Lung (tissue), 12 donors: Measurements from ENCODE around the gene LGR4. TPM values are rescaled to one million over a fixed set of nuclear protein-coding genes. Genes with fewer than 3 reads are reported as not detected.

Experiments used
- ATAC-seq: fragments of 200-7000 bp; cut with Tn5 transposase; one replicate; pipeline ENCODE4 v1.9.1; 2020; ENCODE audit warnings: moderate number of reproducible peaks; ENCODE audit not compliant: insufficient read depth, low FRiP score
- DNase-seq, 3 donors: peaks; one replicate each; pipeline ENCODE4 v3.0.0-alpha.2; 2013 to 2017
- H3K27ac ChIP-seq, 2 donors: one replicate each; pipeline ENCODE4 v1.5.1; 2013; ENCODE audit warnings: mild to moderate bottlenecking in 2 of 2, moderate library complexity in 2 of 2, control low read depth in 1 of 2, inconsistent platforms in 1 of 2, low read depth in 1 of 2, low read length in 1 of 2
- H3K27me3 ChIP-seq, 3 donors: one replicate each; pipeline ENCODE4 v1.5.1; 2013; ENCODE audit warnings: low read length in 2 of 3; ENCODE audit not compliant: control insufficient read depth in 3 of 3, insufficient read depth in 3 of 3
- H3K36me3 ChIP-seq, 4 donors: one replicate each; pipeline ENCODE4 v1.5.1; 2013; ENCODE audit warnings: low read length in 4 of 4, mild to moderate bottlenecking in 1 of 4, moderate library complexity in 1 of 4; ENCODE audit not compliant: control insufficient read depth in 4 of 4, insufficient read depth in 4 of 4
- H3K4me1 ChIP-seq, 5 donors: one replicate each; pipeline ENCODE4 v1.5.1; 2013; ENCODE audit warnings: low read length in 5 of 5, mild to moderate bottlenecking in 2 of 5, moderate library complexity in 1 of 5; ENCODE audit not compliant: control insufficient read depth in 5 of 5, insufficient read depth in 5 of 5
- H3K4me3 ChIP-seq: one replicate; pipeline ENCODE4 v1.5.1; 2013; ENCODE audit warnings: mild to moderate bottlenecking, control low read depth, moderate library complexity
- H3K9ac ChIP-seq, 2 donors: one replicate each; pipeline ENCODE4 v1.5.1; 2013; ENCODE audit warnings: low read length in 2 of 2, control low read depth in 1 of 2; ENCODE audit not compliant: insufficient read depth in 1 of 2
- H3K9me3 ChIP-seq, 4 donors: one replicate each; pipeline ENCODE4 v1.5.1; 2013; ENCODE audit warnings: low read length in 3 of 4, mild to moderate bottlenecking in 1 of 4, moderate library complexity in 1 of 4; ENCODE audit not compliant: control insufficient read depth in 4 of 4, insufficient read depth in 3 of 4
- CTCF ChIP-seq: IDR thresholded peaks from 2 replicates; pipeline ENCODE4 v1.5.1; 2012; ENCODE audit warnings: mild to moderate bottlenecking; ENCODE audit errors: control extremely low read depth, extremely low read depth
- whole genome bisulfite sequencing, 2 donors: extraction: QIAGEN DNeasy Blood & Tissue Kit; methylation state at CpG; one replicate each; pipeline ENCODE4 v1.1.7; 2013; 5-methylcytosine and 5-hydroxymethylcytosine counted together
- polyA plus RNA-seq, 2 donors: library from polyadenylated mRNA; stranded (reverse); fragments of 200-250 nt; gene quantifications; one replicate each; pipeline ENCODE4 v1.2.1, GENCODE V29; 2013
- total RNA-seq, 2 donors: library from RNA; depleted of rRNA in 1 of 2; stranded (reverse); fragments of >200 nt in 1 of 2; gene quantifications; one replicate each; pipeline ENCODE4 v1.2.1, GENCODE V29; 2014 to 2021
- donor health status: control.
- donor health status: control.
- donor health status: Bipolar disorder and iron deficiency.
- donor health status: healthy.
- donor health status: DM: yes; HTN: yes; CAD: no.

LGR4 gene
- total and polyA plus RNA-seq, 4 donors, result 2.2 to 29.2 (median 3.7) TPM

DNA sequence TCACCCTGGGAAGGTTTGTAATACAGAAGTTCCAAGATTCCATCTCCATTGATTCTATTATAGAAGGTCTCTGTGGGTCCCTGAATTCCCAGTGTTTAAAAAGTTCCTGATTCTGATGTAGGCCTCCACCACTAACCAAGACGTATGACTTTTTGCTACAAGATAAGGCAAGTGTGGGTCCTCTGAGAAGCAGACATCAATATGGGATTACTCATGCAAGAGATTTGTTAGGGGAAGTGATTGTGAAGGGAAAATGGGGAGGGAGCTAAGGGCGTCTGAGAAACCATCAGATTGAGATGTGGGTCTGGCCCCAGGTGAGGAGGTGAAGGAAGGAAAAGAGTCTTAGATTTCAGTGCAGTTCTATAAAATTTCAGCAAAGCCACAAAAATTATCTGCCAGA is 10.2 kb upstream of the LGR4 start:
- Histone ChIP-seq H3K4me3 (no peak overlapping the region), H3K9me3 (no peaks in the 10 kb centered on the region), H3K4me1 (no peaks in the 10 kb centered on the region), H3K36me3 (no peaks in the 10 kb centered on the region), H3K27me3 (peaks cover 0 to 17% (median 0%) of the 10 kb centered on the region in 3 donors), H3K27ac (no peak overlapping the region), H3K9ac (no peak overlapping the region)
- no peak for TF ChIP-seq CTCF
- 91% methylated on average over 2 of the region's 2 CpGs for WGBS, 2 donors
- DNase-seq, result no peak
- ATAC-seq, result no peak

DNA sequence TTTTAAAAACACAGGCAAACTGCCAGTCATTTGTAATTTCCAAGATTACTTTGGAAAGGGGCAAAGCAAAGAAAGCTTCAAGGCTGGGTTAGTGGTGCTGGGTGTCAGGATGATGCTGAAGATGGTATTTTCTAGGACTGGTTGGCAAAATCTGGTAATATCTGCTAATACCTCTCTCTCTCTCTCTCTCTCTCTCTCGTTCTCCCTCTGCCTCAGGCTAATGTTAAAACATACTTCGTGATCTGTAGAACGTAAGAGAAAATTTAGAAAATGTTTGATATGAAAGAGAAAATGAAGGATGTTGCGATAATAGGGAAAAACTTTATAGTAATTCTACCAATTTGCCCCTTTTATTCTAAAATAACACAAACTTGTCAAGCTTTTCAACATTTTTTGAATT is 9.4 kb upstream of the LGR4 start:
- H3K36me3 ChIP-seq, result no peaks in the 10 kb centered on the region
- no peak overlapping the region for H3K9ac ChIP-seq
- no peak overlapping the region for H3K27ac ChIP-seq
- no peak overlapping the region for H3K4me3 ChIP-seq
- H3K4me1 ChIP-seq, result no peaks in the 10 kb centered on the region
- H3K27me3 ChIP-seq, result peaks cover 0 to 17% (median 0%) of the 10 kb centered on the region in 3 donors
- no peaks in the 10 kb centered on the region for H3K9me3 ChIP-seq
- DNase-seq (no peak), ATAC-seq (no peak)
- WGBS, 2 donors, result 89 to 94% methylated on average over 4 of the region's 4 CpGs
- no peak for TF ChIP-seq CTCF

GRCh38 chr11:27477831-27478230 is 5.2 kb upstream of the LGR4 start:
- Histone ChIP-seq H3K4me3 (no peak overlapping the region), H3K9me3 (no peaks in the 10 kb centered on the region), H3K27ac (no peak overlapping the region), H3K4me1 (peaks cover 0 to 6% (median 0%) of the 10 kb centered on the region in 5 donors), H3K27me3 (peaks cover 0 to 27% (median 3%) of the 10 kb centered on the region in 3 donors), H3K36me3 (no peaks in the 10 kb centered on the region), H3K9ac (no peak overlapping the region)
- WGBS, 2 donors, result 71 to 74% methylated on average over 2 of the region's 2 CpGs
- ATAC-seq (no peak), DNase-seq (no peak)
- no peak for TF ChIP-seq CTCF

GRCh38 chr11:27477243-27477642 is 4.7 kb upstream of the LGR4 start:
- Histone ChIP-seq H3K9ac (no peak overlapping the region), H3K27me3 (peaks cover 0 to 25% (median 3%) of the 10 kb centered on the region in 3 donors), H3K27ac (no peak overlapping the region), H3K9me3 (no peaks in the 10 kb centered on the region), H3K36me3 (no peaks in the 10 kb centered on the region), H3K4me1 (peaks cover 0 to 6% (median 0%) of the 10 kb centered on the region in 5 donors), H3K4me3 (no peak overlapping the region)
- ATAC-seq, result no peak
- TF ChIP-seq CTCF, result no peak
- no peak for DNase-seq
